C4-2B (cell line): ENCODE results near the gene TLK2.
"Not testable (repeated sequence)": the region's sequence is repeated elsewhere in the genome, so short reads cannot be mapped to it uniquely, and the experiment has no call there.

Source experiments
- ZFX ChIP-seq: fragments of 450-650 bp; IDR thresholded peaks from 2 replicates; pipeline ENCODE4 v1.6.1; 2017
- TF ChIP-seq, protein P1 (sequence below): fragments of 450-650 bp; conservative IDR thresholded peaks from 2 replicates; pipeline ENCODE4 v1.5.1; 2017; ENCODE audit warnings: mild to moderate bottlenecking

- TF ChIP-seq, protein P1, sequence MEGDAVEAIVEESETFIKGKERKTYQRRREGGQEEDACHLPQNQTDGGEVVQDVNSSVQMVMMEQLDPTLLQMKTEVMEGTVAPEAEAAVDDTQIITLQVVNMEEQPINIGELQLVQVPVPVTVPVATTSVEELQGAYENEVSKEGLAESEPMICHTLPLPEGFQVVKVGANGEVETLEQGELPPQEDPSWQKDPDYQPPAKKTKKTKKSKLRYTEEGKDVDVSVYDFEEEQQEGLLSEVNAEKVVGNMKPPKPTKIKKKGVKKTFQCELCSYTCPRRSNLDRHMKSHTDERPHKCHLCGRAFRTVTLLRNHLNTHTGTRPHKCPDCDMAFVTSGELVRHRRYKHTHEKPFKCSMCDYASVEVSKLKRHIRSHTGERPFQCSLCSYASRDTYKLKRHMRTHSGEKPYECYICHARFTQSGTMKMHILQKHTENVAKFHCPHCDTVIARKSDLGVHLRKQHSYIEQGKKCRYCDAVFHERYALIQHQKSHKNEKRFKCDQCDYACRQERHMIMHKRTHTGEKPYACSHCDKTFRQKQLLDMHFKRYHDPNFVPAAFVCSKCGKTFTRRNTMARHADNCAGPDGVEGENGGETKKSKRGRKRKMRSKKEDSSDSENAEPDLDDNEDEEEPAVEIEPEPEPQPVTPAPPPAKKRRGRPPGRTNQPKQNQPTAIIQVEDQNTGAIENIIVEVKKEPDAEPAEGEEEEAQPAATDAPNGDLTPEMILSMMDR: not testable (repeated sequence)
- TF ChIP-seq ZFX: not testable (repeated sequence)
These were observed 113.2 kb downstream of the TLK2 start for GRCh38 chr17:62591822-62592221.
